HFF-Myc (cell line): ENCODE results near the gene ITGA2.

Source experiments
- DNase-seq: peaks from one replicate; pipeline ENCODE4 v3.0.0-alpha.2; 2011; ENCODE audit warnings: low read depth; ENCODE audit errors: extremely low read depth
- H3K4me3 ChIP-seq: replicated peaks from 2 replicates; pipeline ENCODE4 v1.5.1; 2011; ENCODE audit warnings: low read depth, mild to moderate bottlenecking, control low read depth, low read length
- TF ChIP-seq, protein P1 (sequence below): IDR thresholded peaks from 2 replicates; pipeline ENCODE4 v1.5.1; 2012; ENCODE audit warnings: mild to moderate bottlenecking, low read depth, low read length, control low read depth; ENCODE audit errors: missing control alignments

Gene ITGA2

DNA sequence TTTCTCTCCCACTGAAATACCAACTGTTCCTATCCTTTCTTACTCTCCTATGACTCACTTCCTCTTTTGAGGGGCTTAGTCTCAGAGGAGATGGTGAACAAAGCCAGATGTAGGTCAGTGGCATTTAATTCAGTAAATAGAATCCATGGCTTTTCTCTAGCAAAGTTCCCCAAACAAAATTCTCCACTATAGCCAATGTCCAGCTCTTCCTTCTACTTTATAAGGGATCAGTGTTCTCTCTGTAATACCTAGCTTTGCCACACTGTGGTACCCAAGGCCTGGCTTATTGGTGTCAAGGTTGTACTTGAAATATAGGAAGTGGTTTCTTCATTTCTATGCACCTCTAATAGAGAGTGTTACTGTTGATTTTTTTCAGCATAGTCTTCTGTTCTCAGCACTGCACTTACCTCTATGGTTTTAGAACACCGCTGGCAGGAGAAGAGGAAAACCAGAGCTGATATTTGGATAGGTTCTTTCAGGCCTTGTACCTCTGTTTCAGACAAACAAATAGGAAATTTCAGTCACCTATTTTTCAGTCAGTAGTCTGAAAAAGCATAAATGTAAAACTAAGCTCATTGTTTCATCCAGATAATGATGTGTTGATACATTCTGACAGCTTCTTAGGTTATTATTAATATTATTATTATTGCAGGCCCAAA lies 40.6 kb upstream of the ITGA2 start:
- TF ChIP-seq, protein P1, sequence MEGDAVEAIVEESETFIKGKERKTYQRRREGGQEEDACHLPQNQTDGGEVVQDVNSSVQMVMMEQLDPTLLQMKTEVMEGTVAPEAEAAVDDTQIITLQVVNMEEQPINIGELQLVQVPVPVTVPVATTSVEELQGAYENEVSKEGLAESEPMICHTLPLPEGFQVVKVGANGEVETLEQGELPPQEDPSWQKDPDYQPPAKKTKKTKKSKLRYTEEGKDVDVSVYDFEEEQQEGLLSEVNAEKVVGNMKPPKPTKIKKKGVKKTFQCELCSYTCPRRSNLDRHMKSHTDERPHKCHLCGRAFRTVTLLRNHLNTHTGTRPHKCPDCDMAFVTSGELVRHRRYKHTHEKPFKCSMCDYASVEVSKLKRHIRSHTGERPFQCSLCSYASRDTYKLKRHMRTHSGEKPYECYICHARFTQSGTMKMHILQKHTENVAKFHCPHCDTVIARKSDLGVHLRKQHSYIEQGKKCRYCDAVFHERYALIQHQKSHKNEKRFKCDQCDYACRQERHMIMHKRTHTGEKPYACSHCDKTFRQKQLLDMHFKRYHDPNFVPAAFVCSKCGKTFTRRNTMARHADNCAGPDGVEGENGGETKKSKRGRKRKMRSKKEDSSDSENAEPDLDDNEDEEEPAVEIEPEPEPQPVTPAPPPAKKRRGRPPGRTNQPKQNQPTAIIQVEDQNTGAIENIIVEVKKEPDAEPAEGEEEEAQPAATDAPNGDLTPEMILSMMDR: peak; percentile 64
- DNase-seq: peak; percentile 93
- H3K4me3 ChIP-seq: no peak overlapping the region

DNA sequence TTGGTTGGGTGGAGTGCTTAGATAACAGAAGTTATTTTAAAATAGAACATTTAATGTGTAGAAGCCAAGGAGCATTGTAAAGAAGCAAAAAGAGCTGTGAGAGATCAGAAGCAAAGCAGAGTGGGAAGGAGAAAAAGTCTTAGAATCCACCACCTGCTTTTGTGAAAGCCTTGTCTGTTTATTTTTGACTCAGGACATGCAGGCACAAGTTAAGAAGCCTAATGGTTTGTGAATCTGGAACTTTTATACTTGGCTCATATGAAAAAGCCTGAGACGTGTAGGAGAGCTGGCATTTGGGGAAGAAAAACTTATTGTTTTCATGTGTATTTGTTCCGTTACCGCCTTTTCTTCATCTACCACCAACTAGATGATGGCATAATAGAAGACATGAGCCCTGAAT lies 38.5 kb upstream of the ITGA2 start:
- DNase-seq: no peak
- H3K4me3 ChIP-seq: no peak overlapping the region
- TF ChIP-seq, protein P1: no peak

DNA sequence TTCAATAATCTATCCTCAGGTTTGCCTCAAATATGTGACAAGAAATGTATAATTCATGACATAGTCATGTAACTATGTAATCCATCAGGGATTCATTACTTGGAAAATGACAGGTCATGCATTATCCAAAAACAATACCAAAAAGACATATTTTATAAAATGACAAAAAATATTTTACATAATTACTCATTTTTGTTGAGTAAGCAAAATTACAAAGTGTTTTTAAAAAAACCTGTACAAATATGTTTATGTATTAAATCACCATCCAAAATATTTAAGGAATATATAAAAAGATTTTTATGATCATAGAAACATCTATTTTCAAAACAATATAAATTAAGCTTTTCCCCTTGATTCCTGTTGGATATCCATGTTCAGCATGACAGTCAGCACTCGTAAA lies 36.7 kb upstream of the ITGA2 start:
- no peak for DNase-seq
- TF ChIP-seq, protein P1: no peak
- no peak overlapping the region for H3K4me3 ChIP-seq

DNA sequence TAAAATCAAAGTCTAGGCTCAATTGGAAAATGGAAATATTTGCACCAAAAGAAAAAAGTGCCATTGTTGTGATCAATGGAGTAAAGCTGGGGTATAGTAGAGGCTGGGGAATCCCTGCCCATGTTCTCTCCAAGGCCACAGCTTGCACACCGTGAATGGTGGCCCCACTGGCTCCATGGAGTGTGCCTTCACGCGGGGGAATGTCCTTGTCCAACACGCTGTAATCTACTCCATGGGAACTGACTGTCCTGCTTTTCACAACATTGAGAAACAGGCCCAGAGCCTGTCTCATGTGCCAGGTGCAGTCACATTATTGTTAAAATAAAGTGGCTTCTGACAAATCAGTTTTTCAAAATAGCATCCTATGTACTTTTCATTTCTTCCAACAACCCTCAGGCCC lies 33.1 kb upstream of the ITGA2 start:
- no peak for DNase-seq
- no peak overlapping the region for H3K4me3 ChIP-seq
- TF ChIP-seq, protein P1: no peak

DNA sequence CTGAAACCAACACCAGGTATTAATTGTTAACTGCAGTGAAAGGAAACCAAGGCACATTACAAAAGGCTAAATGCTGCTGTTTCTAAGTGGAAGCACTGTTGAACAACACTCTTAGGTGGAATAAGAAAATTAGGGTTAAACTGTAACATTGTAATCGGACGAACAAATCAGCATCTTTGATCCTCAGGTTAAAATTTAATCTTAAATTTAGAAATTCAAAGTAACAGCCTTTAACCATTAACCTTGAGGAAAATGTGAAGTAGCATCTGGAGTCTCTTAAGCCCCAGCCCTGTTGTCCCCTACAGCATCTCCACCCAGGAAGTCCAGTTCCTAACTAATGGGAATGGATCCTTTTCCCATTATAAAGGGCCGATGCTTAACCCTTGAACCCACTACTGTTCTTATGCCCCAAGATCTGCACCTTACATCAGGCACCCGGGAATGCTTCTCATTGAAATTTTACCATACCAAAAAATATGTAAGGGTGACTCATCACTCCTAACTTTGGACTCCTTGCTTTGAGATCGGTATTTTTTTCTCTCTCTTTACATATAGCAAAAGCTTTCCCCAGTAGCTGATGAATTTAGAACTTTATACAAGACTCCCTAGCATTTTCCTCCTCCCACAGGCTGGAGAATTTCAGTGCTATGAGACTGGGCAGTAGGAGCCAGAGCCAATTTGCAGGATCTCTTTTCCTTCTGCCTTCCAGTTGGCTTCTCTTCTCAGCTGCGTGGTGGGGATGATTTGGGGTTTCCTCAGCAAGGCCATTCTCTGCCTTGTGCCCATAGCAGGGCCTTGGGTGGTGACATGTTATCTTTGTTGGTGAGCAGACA lies 32.0 kb upstream of the ITGA2 start:
- TF ChIP-seq, protein P1: no peak
- no peak for DNase-seq
- no peak overlapping the region for H3K4me3 ChIP-seq

DNA sequence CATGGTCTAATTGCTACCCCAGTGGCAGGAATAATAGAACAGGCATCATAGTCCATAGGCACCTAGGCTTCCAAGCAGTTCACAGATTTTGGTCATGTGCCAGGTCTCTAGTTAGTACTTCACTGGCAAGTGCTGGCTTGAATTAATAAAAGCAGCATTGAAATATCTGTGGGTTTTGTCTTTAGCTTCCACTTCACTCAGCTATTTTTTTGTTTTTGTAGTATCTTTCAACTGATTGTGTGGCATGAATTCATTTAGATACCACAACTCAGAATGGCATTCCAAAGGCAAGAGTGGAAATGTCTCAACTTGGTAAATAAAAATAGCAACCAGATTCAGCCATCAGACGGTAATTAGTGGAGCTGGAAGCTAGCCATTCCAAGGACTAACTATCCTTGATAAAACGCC lies 27.9 kb upstream of the ITGA2 start:
- TF ChIP-seq, protein P1: no peak
- no peak overlapping the region for H3K4me3 ChIP-seq
- no peak for DNase-seq
